G401 (cell line): Measurements from ENCODE around the gene EEF1AKMT4. TPM values are rescaled to one million over a fixed set of nuclear protein-coding genes. Genes with fewer than 3 reads are reported as not detected.
A peak's percentile ranks its signal among the peaks of the same experiment; 100 is the strongest.

Source experiments
- DNase-seq: peaks from one replicate; pipeline ENCODE4 v3.0.0-alpha.2; 2015; ENCODE audit warnings: low spot score
- in situ Hi-C: cut with HindIII; loops from 2 replicates; pipeline ENCODE4 v1.10.0; 2016; ENCODE audit warnings: low sequenced_read_pairs, mixed read lengths
- total RNA-seq: library from RNA; depleted of rRNA; stranded (reverse); fragments of >200 nt; shearing (Covaris generic); gene quantifications from 2 replicates; pipeline ENCODE4 v1.2.3, GENCODE V29; 2014; rRNA removed

Gene EEF1AKMT4
- total RNA-seq: 18.8 and 23.3 TPM in 2 replicates

GRCh38 chr3:184249412-184250166 lies at the start of gene EEF1AKMT4:
Gene EEF1AKMT4 (plus strand): TSS chr3:184249672. CDS start chr3:184249695, 23 bp downstream.
- in situ Hi-C loops: no loop called here
- peak; percentile 98 for DNase-seq

GRCh38 chr3:184200825-184201224 lies 48.6 kb upstream of the EEF1AKMT4 start:
- no peak for DNase-seq

GRCh38 chr3:184203526-184203925 lies 45.9 kb upstream of the EEF1AKMT4 start:
- DNase-seq: no peak
- in situ Hi-C loops: no loop called here

More at GRCh38 chr3:184200825-184201224, 48.6 kb upstream of the EEF1AKMT4 start:
- in situ Hi-C loops: no loop called here

- DNase-seq: no peak
- in situ Hi-C loops: no loop called here
These were observed 40.1 kb upstream of the EEF1AKMT4 start for GRCh38 chr3:184209146-184209923.

GRCh38 chr3:184211297-184211696 lies 38.2 kb upstream of the EEF1AKMT4 start:
- no peak for DNase-seq
- in situ Hi-C loops: no loop called here

GRCh38 chr3:184211718-184212117 lies 37.8 kb upstream of the EEF1AKMT4 start:
- no peak for DNase-seq
- in situ Hi-C loops: no loop called here

GRCh38 chr3:184218814-184219213 lies 30.7 kb upstream of the EEF1AKMT4 start:
- no peak for DNase-seq
- in situ Hi-C loops: no loop called here

- DNase-seq: no peak
- in situ Hi-C loops: no loop called here
These were observed 27.0 kb upstream of the EEF1AKMT4 start for GRCh38 chr3:184222521-184222920.

GRCh38 chr3:184223946-184224345 lies 25.5 kb upstream of the EEF1AKMT4 start:
- in situ Hi-C loops: no loop called here
- no peak for DNase-seq

GRCh38 chr3:184227481-184227935 lies 22.0 kb upstream of the EEF1AKMT4 start:
- in situ Hi-C loops: no loop called here
- peak; percentile 30 for DNase-seq

GRCh38 chr3:184228376-184229137 lies 20.9 kb upstream of the EEF1AKMT4 start:
- in situ Hi-C loops: no loop called here
- DNase-seq: peak; percentile 25

- peak; percentile 79 for DNase-seq
- in situ Hi-C loops: no loop called here
These were observed 19.9 kb upstream of the EEF1AKMT4 start, which contains the start of gene VWA5B2 for GRCh38 chr3:184229394-184230080. Gene VWA5B2 (plus strand): TSS chr3:184229585. CDS start chr3:184230529, 944 bp downstream.

- in situ Hi-C loops: no loop called here
- no peak for DNase-seq
These were observed 19.3 kb upstream of the EEF1AKMT4 start for GRCh38 chr3:184230081-184230602.

- DNase-seq: peak; percentile 86
These were observed 18.6 kb upstream of the EEF1AKMT4 start for GRCh38 chr3:184230603-184231528.

GRCh38 chr3:184231671-184232070 lies 17.8 kb upstream of the EEF1AKMT4 start:
- DNase-seq: no peak
- in situ Hi-C loops: no loop called here

More at GRCh38 chr3:184230603-184231528, 18.6 kb upstream of the EEF1AKMT4 start:
- in situ Hi-C loops: no loop called here

GRCh38 chr3:184233127-184233843 lies 16.2 kb upstream of the EEF1AKMT4 start:
- in situ Hi-C loops: no loop called here
- DNase-seq: no peak

GRCh38 chr3:184234224-184234623 lies 15.2 kb upstream of the EEF1AKMT4 start:
- in situ Hi-C loops: no loop called here
- DNase-seq: peak; percentile 91
